Measurements from ENCODE around the gene DCTN2.

- TF ChIP-seq YY1 (IDR thresholded peaks at IDR 0.05; ENCODE audit: insufficient read depth, insufficient read length) (no peak), ZNF274 (IDR thresholded peaks at IDR 0.05; ENCODE audit: low read depth, low read length) (no peak), SUZ12 (IDR thresholded peaks at IDR 0.05; ENCODE audit: extremely low read depth, insufficient read depth, insufficient read length) (no peak)
These were observed 7.7 kb downstream of the DCTN2 start for GRCh38 chr12:57539134-57539768.
